ENCODE measurements around the gene AK1.
"Not testable (repeated sequence)": the region's sequence is repeated elsewhere in the genome, so short reads cannot be mapped to it uniquely, and the experiment has no call there.

AK1 gene

DNA sequence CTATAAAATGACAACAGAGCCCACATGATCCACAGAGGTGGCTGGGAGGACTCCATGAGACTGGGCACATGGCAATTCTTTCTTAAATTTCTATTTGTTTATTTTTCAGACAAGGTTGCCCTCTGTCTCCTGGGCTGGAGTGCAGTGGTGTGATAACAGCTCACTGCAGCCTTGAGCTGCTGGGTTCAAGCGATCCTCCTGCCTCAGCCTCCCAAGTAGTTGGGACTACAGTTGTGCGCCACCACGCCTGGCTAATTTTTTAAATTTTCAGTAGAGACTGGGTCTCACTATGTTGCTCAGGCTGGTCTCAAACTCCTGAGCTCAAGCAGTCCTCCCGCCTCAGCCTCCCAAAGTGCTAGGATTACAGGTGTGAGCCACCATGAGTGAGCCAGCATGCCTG, 31.9 kb downstream of the AK1 start:
- not testable (repeated sequence) for DNase-seq

DNA sequence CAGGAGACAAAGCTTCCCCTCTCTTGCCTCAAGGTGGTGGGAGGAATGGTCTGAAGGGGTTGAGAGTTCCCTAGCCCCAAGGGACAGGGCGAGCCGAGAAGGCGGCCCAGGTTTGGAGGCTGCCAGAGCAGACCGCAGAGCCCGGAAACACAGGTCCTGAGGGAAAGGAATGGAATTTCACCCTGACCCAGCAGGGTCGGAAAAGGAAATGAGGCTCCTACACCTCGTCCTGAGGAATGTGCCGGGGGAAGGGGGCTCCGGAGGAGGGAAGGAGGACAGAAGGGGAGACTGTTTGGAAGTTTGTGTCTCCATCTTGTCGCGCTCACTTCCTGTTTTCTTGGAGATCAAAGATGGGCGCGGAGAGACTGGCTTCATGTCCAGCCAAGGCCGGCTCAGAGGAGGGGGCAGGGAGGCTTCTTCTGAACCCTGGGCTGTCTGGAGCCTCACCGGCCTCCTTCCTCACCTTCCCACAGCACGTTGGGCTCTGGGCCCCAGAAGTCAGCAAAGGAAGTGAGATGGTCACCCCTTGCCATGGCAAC, 32.6 kb downstream of the AK1 start:
- DNase-seq: no peak

- no peak for DNase-seq
Observed at GRCh38 chr9:127841087-127841835, 36.2 kb downstream of the AK1 start.

GRCh38 chr9:127838375-127839078, 38.9 kb downstream of the AK1 start:
- no peak for DNase-seq

DNA sequence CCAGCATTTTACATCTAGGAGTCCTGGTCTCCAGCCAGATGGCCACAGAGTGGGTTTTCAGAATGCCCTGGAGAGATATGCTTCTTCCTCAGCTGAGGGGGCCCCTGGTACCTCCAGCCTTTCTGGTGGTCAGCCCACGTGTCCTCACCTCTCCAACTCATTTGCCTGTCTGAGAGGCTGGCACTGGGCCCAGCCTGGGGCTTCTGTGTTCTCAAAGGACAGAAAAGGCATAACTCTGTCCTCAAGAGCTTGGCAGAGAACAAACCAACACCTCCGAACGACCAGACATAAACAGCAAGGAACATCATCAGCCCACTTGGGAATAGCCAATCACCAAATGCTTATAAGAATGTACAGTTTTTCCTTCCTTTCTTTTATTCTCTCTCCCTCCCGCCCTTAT, 40.1 kb downstream of the AK1 start:
- DNase-seq: no peak

DNA sequence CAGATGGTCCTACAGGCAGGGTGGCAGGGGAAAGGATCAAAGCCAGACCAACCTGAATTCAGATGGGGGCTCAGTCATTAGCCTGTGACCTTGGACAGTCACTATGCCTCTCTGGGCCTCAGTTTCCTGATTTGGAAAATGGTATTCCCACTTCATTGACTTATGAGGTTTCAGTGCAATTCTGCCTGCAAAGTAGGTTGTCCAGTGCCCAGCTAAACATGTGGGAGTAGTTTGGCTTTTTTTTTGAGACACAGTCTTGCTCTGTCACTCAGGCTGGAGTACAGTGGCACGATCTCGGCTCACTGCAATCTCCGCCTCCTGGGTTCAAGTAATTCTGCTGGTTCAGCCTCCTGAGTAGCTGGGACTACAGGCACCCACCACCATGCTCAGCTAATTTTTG, 40.9 kb downstream of the AK1 start:
- not testable (repeated sequence) for DNase-seq

GRCh38 chr9:127835991-127836516, 41.4 kb downstream of the AK1 start:
- DNase-seq: no peak

- DNase-seq: no peak
Observed at GRCh38 chr9:127833555-127833954, 43.9 kb downstream of the AK1 start.

- DNase-seq: no peak
Observed at GRCh38 chr9:127832248-127832647, 45.2 kb downstream of the AK1 start.

DNA sequence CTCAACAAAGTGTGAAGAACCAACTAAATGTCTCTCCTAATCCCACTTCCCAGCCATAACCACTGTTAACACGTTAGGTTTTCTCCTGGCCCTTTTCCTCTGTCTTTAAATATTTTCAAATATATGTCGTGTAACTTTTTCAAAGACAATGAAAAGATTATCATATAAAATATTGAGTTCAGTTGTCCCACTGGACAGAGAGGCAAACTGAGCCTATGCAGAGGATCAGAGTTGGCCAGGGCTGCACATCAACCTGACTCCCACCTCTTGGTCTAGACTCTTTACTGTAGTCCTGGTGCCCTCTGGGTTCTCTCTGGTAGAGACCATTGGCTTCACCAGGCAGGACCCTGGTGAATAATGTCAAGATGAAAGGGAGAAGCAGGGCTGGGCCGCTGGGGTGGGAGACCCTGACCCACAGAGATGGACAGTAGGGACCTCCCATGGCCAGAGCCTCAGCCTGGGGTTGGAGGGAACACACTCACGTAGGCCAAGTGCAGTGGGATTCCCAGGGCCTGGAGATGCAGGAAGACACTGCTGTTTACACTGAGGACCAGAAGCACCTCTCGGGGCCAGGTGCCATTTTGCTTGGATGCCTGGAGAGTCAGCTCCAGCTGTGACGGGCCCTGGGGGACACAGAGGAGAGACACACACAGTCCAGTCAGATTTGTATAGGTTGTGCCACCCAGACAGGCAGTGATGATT, 48.1 kb downstream of the AK1 start:
- no peak for DNase-seq

GRCh38 chr9:127828262-127829031, 49.0 kb downstream of the AK1 start:
- no peak for DNase-seq

GRCh38 chr9:127826253-127826913, 51.1 kb downstream of the AK1 start:
- no peak for DNase-seq

- no peak for DNase-seq
Observed at GRCh38 chr9:127825319-127826051, 52.0 kb downstream of the AK1 start.

- DNase-seq: no peak
Observed at GRCh38 chr9:127822108-127822507, 55.4 kb downstream of the AK1 start.

- DNase-seq: no peak
Observed at GRCh38 chr9:127818574-127818973, 58.9 kb downstream of the AK1 start.

GRCh38 chr9:127817881-127818434, 59.5 kb downstream of the AK1 start:
- no peak for DNase-seq

GRCh38 chr9:127816728-127817127, 60.7 kb downstream of the AK1 start:
- no peak for DNase-seq
